Liver (tissue), 9 donors: Measurements from ENCODE around the gene RUNDC1. TPM values are rescaled to one million over a fixed set of nuclear protein-coding genes. Genes with fewer than 3 reads are reported as not detected.
"Not testable (repeated sequence)": the region's sequence is repeated elsewhere in the genome, so short reads cannot be mapped to it uniquely, and the experiment has no call there.

ENCODE experiments used
- DNase-seq: peaks from one replicate; pipeline ENCODE4 v3.0.0-alpha.2; 2017; ENCODE audit warnings: low spot score
- H3K27ac ChIP-seq, 2 donors: one replicate each; pipeline ENCODE4 v1.7.0; 2013; ENCODE audit warnings: inconsistent platforms in 2 of 2, low read length in 2 of 2, control low read depth in 1 of 2, low read depth in 1 of 2, mild to moderate bottlenecking in 1 of 2
- H3K27me3 ChIP-seq, 4 donors: one replicate each; pipeline versions ENCODE4 v1.6.1 to v1.7.0; 2013; ENCODE audit warnings: low read length in 3 of 4, inconsistent platforms in 1 of 4, mild to moderate bottlenecking in 1 of 4, moderate library complexity in 1 of 4; ENCODE audit not compliant: control insufficient read depth in 4 of 4, insufficient read depth in 4 of 4
- H3K36me3 ChIP-seq, 4 donors: one replicate each; pipeline versions ENCODE4 v1.6.1 to v1.7.0; 2013; ENCODE audit warnings: low read length in 3 of 4, mild to moderate bottlenecking in 3 of 4, low read depth in 1 of 4, moderate library complexity in 1 of 4; ENCODE audit not compliant: control insufficient read depth in 4 of 4, insufficient read depth in 3 of 4
- H3K4me1 ChIP-seq, 4 donors: one replicate each; pipeline versions ENCODE4 v1.6.1 to v1.7.0; 2013; ENCODE audit warnings: low read length in 3 of 4, mild to moderate bottlenecking in 3 of 4, moderate library complexity in 1 of 4; ENCODE audit not compliant: control insufficient read depth in 4 of 4, insufficient read depth in 4 of 4
- H3K4me3 ChIP-seq, 3 donors: one replicate each; pipeline versions ENCODE4 v1.6.1 to v1.7.0; 2013; ENCODE audit warnings: low read length in 3 of 3, control low read depth in 1 of 3, low read depth in 1 of 3, mild to moderate bottlenecking in 1 of 3
- H3K9ac ChIP-seq, 2 donors: one replicate each; pipeline ENCODE4 v1.7.0; 2013; ENCODE audit warnings: low read length in 2 of 2, mild to moderate bottlenecking in 2 of 2, moderate library complexity in 2 of 2, control low read depth in 1 of 2, low read depth in 1 of 2
- H3K9me3 ChIP-seq, 4 donors: one replicate each; pipeline versions ENCODE4 v1.6.1 to v1.7.0; 2013; ENCODE audit warnings: low read length in 3 of 4; ENCODE audit not compliant: control insufficient read depth in 4 of 4
- ATF3 ChIP-seq: IDR thresholded peaks from 2 replicates; pipeline ENCODE4 v1.6.1; 2016; ENCODE audit warnings: antibody characterized with exemption
- EGR1 ChIP-seq, 2 donors: IDR thresholded peaks; 2 replicates each; pipeline ENCODE4 v1.6.1; 2016 to 2018; ENCODE audit warnings: antibody characterized with exemption in 2 of 2, low read depth in 2 of 2
- FOXA1 ChIP-seq: IDR thresholded peaks from 2 replicates; pipeline ENCODE4 v1.6.1; 2016; ENCODE audit warnings: antibody characterized with exemption
- FOXA2 ChIP-seq: IDR thresholded peaks from 2 replicates; pipeline ENCODE4 v1.6.1; 2016; ENCODE audit warnings: antibody characterized with exemption
- GABPA ChIP-seq, 2 donors: IDR thresholded peaks in 1 of 2; conservative IDR thresholded peaks in 1 of 2; 2 replicates each; pipeline ENCODE4 v1.6.1; 2016; ENCODE audit warnings: antibody characterized with exemption in 2 of 2, mild to moderate bottlenecking in 1 of 2, moderate library complexity in 1 of 2
- HNF4A ChIP-seq, 2 donors: conservative IDR thresholded peaks; 2 replicates each; pipeline ENCODE4 v1.6.1; 2016; ENCODE audit warnings: antibody characterized with exemption in 2 of 2, mild to moderate bottlenecking in 2 of 2
- HNF4G ChIP-seq: IDR thresholded peaks from 2 replicates; pipeline ENCODE4 v1.6.1; 2016; ENCODE audit warnings: antibody characterized with exemption
- JUND ChIP-seq, 2 donors: IDR thresholded peaks; 2 replicates each; pipeline ENCODE4 v1.6.1; 2016; ENCODE audit warnings: antibody characterized with exemption in 2 of 2
- NR2F2 ChIP-seq: IDR thresholded peaks from 2 replicates; pipeline ENCODE4 v1.6.1; 2016; ENCODE audit warnings: antibody characterized with exemption
- RAD21 ChIP-seq, 2 donors: IDR thresholded peaks; 2 replicates each; pipeline ENCODE4 v1.6.1; 2016; ENCODE audit warnings: antibody characterized with exemption in 2 of 2, mild to moderate bottlenecking in 2 of 2
- REST ChIP-seq: IDR thresholded peaks from 2 replicates; pipeline ENCODE4 v1.6.1; 2016; ENCODE audit warnings: antibody characterized with exemption, mild to moderate bottlenecking
- RXRA ChIP-seq, 2 donors: IDR thresholded peaks; 2 replicates each; pipeline ENCODE4 v1.6.1; 2017 to 2018; ENCODE audit warnings: antibody characterized with exemption in 2 of 2, mild to moderate bottlenecking in 1 of 2
- SP1 ChIP-seq: IDR thresholded peaks from 2 replicates; pipeline ENCODE4 v1.6.1; 2018; ENCODE audit warnings: antibody characterized with exemption, mild to moderate bottlenecking
- TAF1 ChIP-seq: conservative IDR thresholded peaks from 2 replicates; pipeline ENCODE4 v1.6.1; 2016; ENCODE audit warnings: antibody characterized with exemption, mild to moderate bottlenecking
- YY1 ChIP-seq: IDR thresholded peaks from 2 replicates; pipeline ENCODE4 v1.6.1; 2016; ENCODE audit warnings: antibody characterized with exemption, mild to moderate bottlenecking
- WGBS: extraction: QIAGEN DNeasy Blood & Tissue Kit; methylation state at CpG from one replicate; pipeline ENCODE4 v1.1.7; 2013; 5-methylcytosine and 5-hydroxymethylcytosine counted together
- polyA plus RNA-seq, 2 donors: library from polyadenylated mRNA; stranded (reverse) in 1 of 2; unstranded in 1 of 2; fragments of 200-250 nt in 1 of 2; fragments of >200 nt in 1 of 2; fragmentation: Nextera tagmentation in 1 of 2; extraction: Ambion mirVana in 1 of 2; gene quantifications; one replicate each; pipeline versions ENCODE4 v1.2.1 to v1.2.3, GENCODE V29; 2013 to 2015
- total RNA-seq, 2 donors: library from RNA; depleted of rRNA; stranded (reverse); fragments of >200 nt; gene quantifications; one replicate each; pipeline ENCODE4 v1.2.3, GENCODE V29; 2014
- TF ChIP-seq, protein P1 (sequence below): IDR thresholded peaks from 2 replicates; pipeline ENCODE4 v1.6.1; 2016; ENCODE audit warnings: antibody characterized with exemption
- TF ChIP-seq, protein P2 (sequence below): fragments of 150-350 bp; IDR thresholded peaks from 2 replicates; pipeline ENCODE4 v1.5.1; 2017; ENCODE audit warnings: improper control_type of control experiment, low read depth, low read length; ENCODE audit not compliant: missing input control
- TF ChIP-seq, protein P3 (sequence below): IDR thresholded peaks from 2 replicates; pipeline ENCODE4 v1.6.1; 2016; ENCODE audit warnings: antibody characterized with exemption
- donor health status: healthy.
- donor health status: healthy.
- donor health status: healthy.
- donor health status: healthy.
- donor health status: healthy.

RUNDC1 gene
- total and polyA plus RNA-seq, 4 donors, result 2.9 to 8.1 (median 4.4) TPM

DNA sequence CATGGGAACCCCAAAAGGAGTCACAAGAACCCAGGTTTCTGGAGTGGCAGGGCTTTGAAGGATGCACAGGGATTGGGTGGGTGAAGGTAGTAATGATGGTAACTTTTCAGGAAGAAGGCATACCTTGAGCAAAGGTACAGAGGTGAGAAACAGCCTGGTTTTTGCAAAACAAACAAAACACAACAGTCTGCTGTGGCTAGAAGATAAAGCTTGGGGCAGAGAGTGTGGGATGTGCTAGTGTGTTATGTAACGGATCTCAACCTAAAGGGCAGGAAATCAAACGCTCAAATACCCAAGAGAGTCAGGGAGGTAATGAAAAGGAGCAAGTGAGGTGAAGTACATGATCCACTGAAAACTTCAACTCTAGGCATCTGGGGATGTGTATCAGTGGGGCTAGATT, 5.1 kb upstream of the RUNDC1 start:
- 34% methylated on average over 2 of the region's 2 CpGs for WGBS
- Histone ChIP-seq H3K9ac (no peak overlapping the region), H3K36me3 (no peaks in the 10 kb centered on the region), H3K9me3 (no peaks in the 10 kb centered on the region), H3K27me3 (no peaks in the 10 kb centered on the region), H3K4me1 (peaks cover 3 to 7% (median 5%) of the 10 kb centered on the region in 4 donors), H3K4me3 (no peak overlapping the region), H3K27ac (no peak overlapping the region)
- no peak for DNase-seq
- no peak for TF ChIP-seq EGR1 (IDR thresholded peaks at IDR 0.05; ENCODE audit: low read depth in 2 of 2)
- TF ChIP-seq YY1, result no peak
- TF ChIP-seq, protein P1, sequence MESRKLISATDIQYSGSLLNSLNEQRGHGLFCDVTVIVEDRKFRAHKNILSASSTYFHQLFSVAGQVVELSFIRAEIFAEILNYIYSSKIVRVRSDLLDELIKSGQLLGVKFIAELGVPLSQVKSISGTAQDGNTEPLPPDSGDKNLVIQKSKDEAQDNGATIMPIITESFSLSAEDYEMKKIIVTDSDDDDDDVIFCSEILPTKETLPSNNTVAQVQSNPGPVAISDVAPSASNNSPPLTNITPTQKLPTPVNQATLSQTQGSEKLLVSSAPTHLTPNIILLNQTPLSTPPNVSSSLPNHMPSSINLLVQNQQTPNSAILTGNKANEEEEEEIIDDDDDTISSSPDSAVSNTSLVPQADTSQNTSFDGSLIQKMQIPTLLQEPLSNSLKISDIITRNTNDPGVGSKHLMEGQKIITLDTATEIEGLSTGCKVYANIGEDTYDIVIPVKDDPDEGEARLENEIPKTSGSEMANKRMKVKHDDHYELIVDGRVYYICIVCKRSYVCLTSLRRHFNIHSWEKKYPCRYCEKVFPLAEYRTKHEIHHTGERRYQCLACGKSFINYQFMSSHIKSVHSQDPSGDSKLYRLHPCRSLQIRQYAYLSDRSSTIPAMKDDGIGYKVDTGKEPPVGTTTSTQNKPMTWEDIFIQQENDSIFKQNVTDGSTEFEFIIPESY, result no peak
- TF ChIP-seq TAF1, result no peak
- TF ChIP-seq HNF4A (conservative IDR thresholded peaks at IDR 0.05), result no peak
- TF ChIP-seq RAD21 (IDR thresholded peaks at IDR 0.05), result no peak
- TF ChIP-seq RXRA (IDR thresholded peaks at IDR 0.05), result no peak
- TF ChIP-seq SP1, result no peak
- TF ChIP-seq REST, result no peak
- no peak for TF ChIP-seq HNF4G
- TF ChIP-seq NR2F2, result no peak
- no peak for TF ChIP-seq FOXA1
- no peak for TF ChIP-seq FOXA2
- TF ChIP-seq ATF3, result no peak
- TF ChIP-seq, protein P2, sequence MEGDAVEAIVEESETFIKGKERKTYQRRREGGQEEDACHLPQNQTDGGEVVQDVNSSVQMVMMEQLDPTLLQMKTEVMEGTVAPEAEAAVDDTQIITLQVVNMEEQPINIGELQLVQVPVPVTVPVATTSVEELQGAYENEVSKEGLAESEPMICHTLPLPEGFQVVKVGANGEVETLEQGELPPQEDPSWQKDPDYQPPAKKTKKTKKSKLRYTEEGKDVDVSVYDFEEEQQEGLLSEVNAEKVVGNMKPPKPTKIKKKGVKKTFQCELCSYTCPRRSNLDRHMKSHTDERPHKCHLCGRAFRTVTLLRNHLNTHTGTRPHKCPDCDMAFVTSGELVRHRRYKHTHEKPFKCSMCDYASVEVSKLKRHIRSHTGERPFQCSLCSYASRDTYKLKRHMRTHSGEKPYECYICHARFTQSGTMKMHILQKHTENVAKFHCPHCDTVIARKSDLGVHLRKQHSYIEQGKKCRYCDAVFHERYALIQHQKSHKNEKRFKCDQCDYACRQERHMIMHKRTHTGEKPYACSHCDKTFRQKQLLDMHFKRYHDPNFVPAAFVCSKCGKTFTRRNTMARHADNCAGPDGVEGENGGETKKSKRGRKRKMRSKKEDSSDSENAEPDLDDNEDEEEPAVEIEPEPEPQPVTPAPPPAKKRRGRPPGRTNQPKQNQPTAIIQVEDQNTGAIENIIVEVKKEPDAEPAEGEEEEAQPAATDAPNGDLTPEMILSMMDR, result no peak
- TF ChIP-seq, protein P3, sequence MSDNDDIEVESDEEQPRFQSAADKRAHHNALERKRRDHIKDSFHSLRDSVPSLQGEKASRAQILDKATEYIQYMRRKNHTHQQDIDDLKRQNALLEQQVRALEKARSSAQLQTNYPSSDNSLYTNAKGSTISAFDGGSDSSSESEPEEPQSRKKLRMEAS, result no peak
- no peak for TF ChIP-seq GABPA (IDR thresholded peaks at IDR 0.05 in 1 of 2, conservative IDR thresholded peaks at IDR 0.05 in 1 of 2)
- TF ChIP-seq JUND (IDR thresholded peaks at IDR 0.05), result no peak

DNA sequence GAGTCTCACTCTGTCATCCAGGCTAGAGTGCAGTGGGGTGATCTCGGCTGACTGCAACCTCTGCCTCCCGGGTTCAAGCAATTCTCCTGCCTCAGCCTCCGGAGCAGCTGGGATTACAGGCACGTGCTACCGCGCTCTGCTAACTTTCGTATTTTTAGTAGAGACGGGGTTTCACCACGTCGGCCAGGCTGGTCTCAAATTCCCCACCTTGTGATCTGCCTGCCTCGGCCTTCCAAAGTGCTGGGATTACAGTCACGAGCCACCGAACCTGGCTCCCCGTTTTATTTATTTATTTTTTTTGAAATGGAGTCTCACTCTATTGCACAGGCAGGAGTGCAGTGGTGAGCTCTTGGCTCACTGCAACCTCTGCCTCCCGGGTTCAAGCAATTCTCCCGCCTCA, 4.7 kb upstream of the RUNDC1 start:
- DNase-seq, H3K27ac ChIP-seq, H3K36me3 ChIP-seq, H3K9me3 ChIP-seq, H3K4me1 ChIP-seq, H3K4me3 ChIP-seq, H3K27me3 ChIP-seq, H3K9ac ChIP-seq: not testable (repeated sequence)
- 87% methylated on average over 16 of the region's 16 CpGs for WGBS
